Ovary (tissue), 10 donors: ENCODE measurements around the gene PHEX. TPM values are rescaled to one million over a fixed set of nuclear protein-coding genes. Genes with fewer than 3 reads are reported as not detected.

Experiments
- DNase-seq, 5 donors: peaks; one replicate each; pipeline ENCODE4 v3.0.0-alpha.2; 2019 to 2020
- H3K27ac ChIP-seq, 2 donors: fragments of 200-600 bp; one replicate each; pipeline versions ENCODE4 v1.5.1 to v1.8.0; 2019 to 2022
- H3K27me3 ChIP-seq: fragments of 200-600 bp; one replicate; pipeline ENCODE4 v1.8.0; 2022
- H3K36me3 ChIP-seq: fragments of 200-600 bp; sonication (generic); one replicate; pipeline ENCODE4 v1.5.1; 2019
- H3K4me1 ChIP-seq: one replicate; pipeline ENCODE4 v1.8.1; 2013; ENCODE audit warnings: mild to moderate bottlenecking, moderate library complexity; ENCODE audit not compliant: insufficient read depth
- H3K4me3 ChIP-seq: fragments of 200-600 bp; sonication (generic); one replicate; pipeline ENCODE4 v1.5.1; 2017
- H3K9me3 ChIP-seq, 2 donors: fragments of 200-600 bp in 1 of 2; sonication (generic) in 1 of 2; one replicate each; pipeline versions ENCODE4 v1.5.1 to v1.8.1; 2013 to 2019; ENCODE audit warnings: mild to moderate bottlenecking in 1 of 2, moderate library complexity in 1 of 2
- EP300 ChIP-seq: sonication (generic); formaldehyde crosslinking; IDR thresholded peaks from one replicate; pipeline ENCODE4 v1.6.1; 2017; ENCODE audit warnings: antibody characterized with exemption
- POLR2A ChIP-seq: fragments of 450-650 bp; IDR thresholded peaks from one replicate; pipeline ENCODE4 v1.6.1; 2017; ENCODE audit warnings: antibody characterized with exemption, mild to moderate bottlenecking, moderate library complexity
- WGBS, 3 donors: extraction: QIAGEN DNeasy Blood & Tissue Kit in 1 of 3; methylation state at CpG; one replicate each; pipeline versions ENCODE4 v1.1.5 to v1.1.7; 2013 to 2017; 5-methylcytosine and 5-hydroxymethylcytosine counted together
- intact Hi-C, 4 donors: fragments of 100-400 bp; cut with DNase I; formaldehyde crosslinking; loops; one replicate each; pipeline versions ENCODE4 v1.11.0 to v1.15.1; 2022 to 2023
- long read RNA-seq, 3 donors: library from polyadenylated mRNA in 2 of 3; unstranded in 2 of 3; transcript quantifications; one replicate each; pipeline ENCODE4 v2.0.0 and lab custom pipeline, GENCODE V29; 2021 to 2026
- polyA plus RNA-seq, 2 donors: library from polyadenylated mRNA; stranded (reverse); fragments of 200-250 nt in 1 of 2; fragments of 350-450 nt in 1 of 2; fragmentation: Illumina TruSeq in 1 of 2; extraction: RNeasy Lipid Tissue Mini Kit (QIAGEN cat#74804) in 1 of 2; gene quantifications; one replicate each; pipeline ENCODE4 v1.2.3, GENCODE V29; 2013 to 2014
- total RNA-seq, 7 donors: library from RNA; depleted of rRNA in 2 of 7; stranded (reverse); fragments of >200 nt in 2 of 7; fragmentation: NEBNext Ultra II Directional in 3 of 7; extraction: Animal tissue kit (Norgen Biotek cat#: 25700) in 3 of 7; gene quantifications; one replicate each; pipeline versions ENCODE4 v1.1.0 to v1.2.4, GENCODE V29; 2016 to 2023
- TF ChIP-seq, protein P1 (sequence below), 3 donors: fragments of 450-650 bp in 2 of 3; fragments of 200-600 bp in 1 of 3; IDR thresholded peaks; one replicate each; pipeline versions ENCODE4 v1.5.1 to v1.8.0; 2016 to 2022; ENCODE audit warnings: antibody characterized with exemption in 3 of 3, mild to moderate bottlenecking in 1 of 3
- donor health status: DM: no; HTN: no; CAD: no; lungs with moderate emphysema.
- donor health status: DM: no; HTN: no; CAD: no.
- donor health status: Bipolar disorder and iron deficiency.
- donor health status: DM: yes; HTN: yes; CAD: no.
- donor health status: DM: no; HTN: no; CAD: no.
- donor health status: DM: yes; HTN: yes; CAD: no.

Gene PHEX
- total RNA-seq (1 to 10 TPM in 3 of 7 donors, under 1 TPM in 4; 0.46 to 4.4 (median 0.94) TPM), polyA plus RNA-seq (10 to 100 TPM in 1 of 2 donors, 1 to 10 TPM in 1; 5.9 to 18.9 TPM)
- long read RNA-seq, donor 1, partial matches to known transcripts = 2 of 3 reads
- long read RNA-seq, donor 1, other reads (novel, unspliced or antisense) = 1 of 3 reads
- long read RNA-seq, donor 2 = 0 reads
- long read RNA-seq, donor 3, full-length matches to known transcripts = 1 of 1 reads
- long read RNA-seq, donor 3, partial matches to known transcripts = 0 of 1 reads
- long read RNA-seq, donor 3, other reads (novel, unspliced or antisense) = 0 of 1 reads

DNA sequence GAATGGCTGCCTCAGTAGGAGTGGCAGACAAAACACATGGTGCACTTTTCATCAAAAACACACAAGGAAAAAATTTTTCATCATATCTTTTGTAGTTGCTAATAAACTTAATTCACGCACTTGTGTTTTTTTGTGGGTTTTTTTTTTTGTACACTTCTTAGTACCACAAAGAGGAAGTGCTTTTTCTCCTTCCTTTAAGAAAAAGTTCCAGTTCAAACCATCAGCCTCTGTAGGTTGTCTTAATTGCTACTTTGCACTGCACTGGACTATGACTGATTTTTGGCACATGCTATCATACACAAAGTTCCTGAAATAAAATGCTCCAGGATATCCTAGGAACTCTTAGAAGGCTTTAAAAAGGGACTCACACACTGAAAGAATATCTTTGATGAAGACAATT is at the start of gene PHEX:
Gene PHEX, plus strand, starts transcription at position 242 of the 400 bp plus-strand sequence. CDS start 681 bp downstream, outside the sequence.
- Histone ChIP-seq H3K27me3 (no peaks in the 10 kb centered on the region), H3K9me3 (no peaks in the 10 kb centered on the region), H3K4me3 (no peak within 1 kb of the TSS), H3K36me3 (no peaks in the 10 kb centered on the region), H3K27ac (no peak within 1 kb of the TSS), H3K4me1 (peaks cover 2% of the 10 kb centered on the region)
- intact Hi-C loops = no loop called here
- DNase-seq = no peak
- 28 to 53% (median 49%) methylated on average over 1 of the region's 1 CpG for WGBS, 3 donors
- TF ChIP-seq EP300 (no peak), POLR2A (no peak)
- TF ChIP-seq, protein P1, sequence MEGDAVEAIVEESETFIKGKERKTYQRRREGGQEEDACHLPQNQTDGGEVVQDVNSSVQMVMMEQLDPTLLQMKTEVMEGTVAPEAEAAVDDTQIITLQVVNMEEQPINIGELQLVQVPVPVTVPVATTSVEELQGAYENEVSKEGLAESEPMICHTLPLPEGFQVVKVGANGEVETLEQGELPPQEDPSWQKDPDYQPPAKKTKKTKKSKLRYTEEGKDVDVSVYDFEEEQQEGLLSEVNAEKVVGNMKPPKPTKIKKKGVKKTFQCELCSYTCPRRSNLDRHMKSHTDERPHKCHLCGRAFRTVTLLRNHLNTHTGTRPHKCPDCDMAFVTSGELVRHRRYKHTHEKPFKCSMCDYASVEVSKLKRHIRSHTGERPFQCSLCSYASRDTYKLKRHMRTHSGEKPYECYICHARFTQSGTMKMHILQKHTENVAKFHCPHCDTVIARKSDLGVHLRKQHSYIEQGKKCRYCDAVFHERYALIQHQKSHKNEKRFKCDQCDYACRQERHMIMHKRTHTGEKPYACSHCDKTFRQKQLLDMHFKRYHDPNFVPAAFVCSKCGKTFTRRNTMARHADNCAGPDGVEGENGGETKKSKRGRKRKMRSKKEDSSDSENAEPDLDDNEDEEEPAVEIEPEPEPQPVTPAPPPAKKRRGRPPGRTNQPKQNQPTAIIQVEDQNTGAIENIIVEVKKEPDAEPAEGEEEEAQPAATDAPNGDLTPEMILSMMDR (IDR thresholded peaks at IDR 0.05) = no peak

DNA sequence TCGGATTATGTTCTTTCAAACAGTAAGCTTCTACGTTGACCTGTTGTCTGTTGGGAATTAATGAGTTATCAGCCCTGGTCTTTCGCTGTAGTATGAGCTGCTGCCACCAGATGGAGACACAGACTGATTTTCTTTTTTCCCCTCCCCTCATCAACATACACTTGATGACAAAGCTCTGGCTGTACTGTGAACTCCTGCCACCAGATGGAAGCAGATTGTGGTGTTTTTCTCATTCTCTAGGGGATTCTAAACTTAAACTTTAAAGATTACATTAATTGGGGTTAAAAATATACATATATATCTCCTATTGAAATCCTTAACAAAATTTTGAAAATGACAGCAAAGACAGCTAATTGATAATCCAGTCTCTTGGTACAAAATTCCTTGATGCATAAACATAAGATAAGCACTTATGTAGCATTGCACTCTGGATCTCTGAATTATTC is 46.8 kb upstream of the PHEX start:
- Histone ChIP-seq H3K27me3 (no peaks in the 10 kb centered on the region), H3K4me1 (no peaks in the 10 kb centered on the region), H3K36me3 (no peaks in the 10 kb centered on the region), H3K27ac (no peak overlapping the region), H3K9me3 (no peaks in the 10 kb centered on the region), H3K4me3 (no peak overlapping the region)
- intact Hi-C loops = no loop called here
- DNase-seq = peak; percentile 30 to 69 (median 55)
- TF ChIP-seq EP300 = no peak
- TF ChIP-seq, protein P1 (IDR thresholded peaks at IDR 0.05) = peak; percentile 46 to 81 (median 80)
- no peak for TF ChIP-seq POLR2A
- 6 to 11% (median 7%) methylated on average over 3 of the region's 3 CpGs for WGBS, 3 donors

DNA sequence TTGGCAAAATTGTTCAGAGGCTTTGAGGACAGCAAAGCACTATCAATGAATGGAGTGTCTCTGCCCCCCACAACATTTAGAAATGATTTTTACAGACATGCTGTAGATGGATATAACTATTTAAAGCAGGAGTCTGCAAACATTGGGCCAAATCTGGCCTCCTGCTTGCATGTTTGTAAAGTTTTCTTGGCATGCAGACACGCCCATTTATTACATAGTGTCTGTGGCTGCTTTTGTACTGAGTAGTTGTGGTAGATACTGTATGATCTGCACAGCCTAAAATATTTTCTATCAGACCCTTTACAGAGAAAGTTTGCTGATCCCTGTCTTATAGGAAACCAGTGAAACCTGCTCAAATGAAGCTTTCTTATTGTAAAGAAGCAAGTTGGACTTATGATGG is 45.5 kb upstream of the PHEX start:
- H3K36me3 ChIP-seq = no peaks in the 10 kb centered on the region
- H3K4me3 ChIP-seq = no peak overlapping the region
- no peaks in the 10 kb centered on the region for H3K27me3 ChIP-seq
- no peaks in the 10 kb centered on the region for H3K4me1 ChIP-seq
- H3K9me3 ChIP-seq = no peaks in the 10 kb centered on the region
- intact Hi-C loops = no loop called here
- no peak overlapping the region for H3K27ac ChIP-seq
- DNase-seq = no peak
- 38 to 45% (median 45%) methylated on average over 1 of the region's 1 CpG for WGBS, 3 donors
- no peak for TF ChIP-seq POLR2A
- TF ChIP-seq, protein P1 (IDR thresholded peaks at IDR 0.05) = no peak
- no peak for TF ChIP-seq EP300

DNA sequence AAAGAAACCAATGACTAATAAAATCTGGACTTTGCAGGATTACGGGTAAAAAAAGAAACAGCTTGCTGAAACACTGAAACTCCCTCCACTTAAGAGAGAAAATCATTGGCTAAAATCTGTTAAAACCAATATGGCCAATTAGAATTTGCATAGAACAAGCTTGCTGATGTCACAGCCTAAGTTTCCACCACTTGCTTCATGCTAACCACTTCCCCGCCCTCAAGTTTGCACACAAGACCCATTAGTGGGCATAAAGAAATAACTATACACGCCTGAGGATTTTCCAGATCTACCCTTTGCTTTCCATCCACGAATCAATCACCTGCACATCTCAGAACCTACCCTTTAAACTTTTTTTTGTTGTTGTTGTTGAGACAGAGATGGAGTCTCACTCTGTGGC is 42.7 kb upstream of the PHEX start:
- WGBS, 3 donors = 70 to 82% (median 74%) methylated on average over 4 of the region's 4 CpGs
- no peaks in the 10 kb centered on the region for H3K4me1 ChIP-seq
- no peak for DNase-seq
- no peak overlapping the region for H3K4me3 ChIP-seq
- H3K27ac ChIP-seq = no peak overlapping the region
- H3K9me3 ChIP-seq = no peaks in the 10 kb centered on the region
- H3K27me3 ChIP-seq = no peaks in the 10 kb centered on the region
- no peaks in the 10 kb centered on the region for H3K36me3 ChIP-seq
- intact Hi-C loops = no loop called here
- TF ChIP-seq EP300 = no peak

DNA sequence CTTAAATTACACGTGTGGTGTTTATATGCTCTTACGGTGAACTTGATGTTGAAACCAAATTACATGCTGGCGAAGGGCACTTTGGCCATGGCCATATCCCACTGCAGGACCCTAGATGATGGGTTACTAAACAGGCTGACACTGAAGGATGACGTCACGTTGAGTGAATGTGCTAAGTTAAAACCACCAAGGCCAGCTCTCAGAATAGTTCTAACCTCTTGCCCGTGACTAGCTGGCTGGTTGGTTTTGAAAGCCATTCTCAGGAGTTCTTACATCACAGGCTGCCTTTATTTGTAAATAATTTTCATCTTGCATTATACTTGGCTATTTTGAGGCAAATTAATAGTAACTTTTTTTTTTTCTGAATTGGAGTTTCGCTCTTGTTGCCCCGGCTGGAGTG is 41.3 kb upstream of the PHEX start:
- H3K36me3 ChIP-seq = no peaks in the 10 kb centered on the region
- no peaks in the 10 kb centered on the region for H3K4me1 ChIP-seq
- no peak overlapping the region for H3K27ac ChIP-seq
- intact Hi-C loops = no loop called here
- TF ChIP-seq POLR2A (no peak), EP300 (no peak)
- TF ChIP-seq, protein P1 (IDR thresholded peaks at IDR 0.05) = no peak
- 79 to 93% (median 85%) methylated on average over 8 of the region's 8 CpGs for WGBS, 3 donors
- no peaks in the 10 kb centered on the region for H3K9me3 ChIP-seq
- H3K27me3 ChIP-seq = no peaks in the 10 kb centered on the region
- H3K4me3 ChIP-seq = no peak overlapping the region
- DNase-seq = no peak
